ENCODE measurements around the gene SEC23A.
A peak's percentile ranks its signal among the peaks of the same experiment; 100 is the strongest.

Gene SEC23A

DNA sequence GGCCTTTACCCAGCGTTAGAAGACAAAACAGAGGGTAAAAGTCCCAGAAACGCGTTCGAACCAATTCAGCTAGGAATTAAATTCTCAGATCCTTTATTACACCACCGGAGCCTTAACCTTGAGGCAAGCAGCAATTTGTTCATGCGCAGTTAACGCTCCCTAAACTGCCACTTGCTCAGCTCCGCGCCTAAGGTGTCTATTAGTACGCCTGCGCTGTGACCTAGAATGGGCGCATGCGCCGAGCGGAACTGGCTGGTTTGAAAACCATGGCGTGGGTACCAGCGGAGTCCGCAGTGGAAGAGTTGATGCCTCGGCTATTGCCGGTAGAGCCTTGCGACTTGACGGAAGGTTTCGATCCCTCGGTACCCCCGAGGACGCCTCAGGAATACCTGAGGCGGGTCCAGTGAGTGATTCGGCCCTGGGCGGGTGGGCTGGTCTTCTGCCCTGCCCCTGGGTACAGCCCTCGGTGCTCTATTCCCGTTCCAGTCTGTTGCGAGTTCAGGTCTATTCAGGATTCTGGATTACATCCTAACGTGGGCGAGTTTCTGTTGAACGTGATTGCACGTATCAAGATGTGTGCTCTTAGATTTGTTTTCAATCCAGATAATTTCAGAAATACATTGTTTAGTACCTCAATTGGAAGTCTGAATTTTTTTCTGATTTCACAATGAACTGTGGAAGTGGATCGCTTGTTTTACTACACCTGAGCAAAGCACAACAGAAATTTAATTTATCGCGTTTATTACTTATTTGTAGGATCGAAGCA, 11.2 kb upstream of the SEC23A start, which contains the start of gene GEMIN2:
GEMIN2 (plus strand) TSS at position 251 of the 766 bp plus-strand sequence; CDS start at position 267, 16 bp downstream.
- H3K9me3 ChIP-seq (ENCODE audit: insufficient read depth, low read depth, low read length), result no peaks in the 10 kb centered on the region
- peak within 1 kb of the TSS; percentile 3 for H3K27ac ChIP-seq (ENCODE audit: low read depth, low read length)
- H2AFZ ChIP-seq (ENCODE audit: insufficient read depth, low read length, poor library complexity), result peak within 1 kb of the TSS; percentile 82
- H3K27me3 ChIP-seq (ENCODE audit: insufficient read depth, low read length), result no peaks in the 10 kb centered on the region
- H3K23ac ChIP-seq (ENCODE audit: low read length), result no peak within 1 kb of the TSS
- no peaks in the 10 kb centered on the region for H3K79me2 ChIP-seq (ENCODE audit: control insufficient read depth, insufficient read depth, low read length, poor library complexity)
- peak within 1 kb of the TSS; percentile 67 for H4K91ac ChIP-seq (ENCODE audit: low read depth, low read length)
- H4K8ac ChIP-seq (ENCODE audit: low read depth, low read length), result peak within 1 kb of the TSS; percentile 82
- H3K18ac ChIP-seq (ENCODE audit: low read length), result peak within 1 kb of the TSS; percentile 20
- H3K79me1 ChIP-seq (ENCODE audit: low read length), result peaks cover 2% of the 10 kb centered on the region
- no peak within 1 kb of the TSS for H3K4ac ChIP-seq (ENCODE audit: low read depth, low read length)
- H3K4me1 ChIP-seq (ENCODE audit: control insufficient read depth in 1 of 2, insufficient read depth in 2 of 2, low read length in 2 of 2), result no peaks in the 10 kb centered on the region
- peak; percentile 97 to 100 for DNase-seq
- H2AK5ac ChIP-seq (ENCODE audit: low read length), result no peak within 1 kb of the TSS
- H4K12ac ChIP-seq (ENCODE audit: low read depth, low read length), result peak within 1 kb of the TSS; percentile 49
- H2BK5ac ChIP-seq (ENCODE audit: low read depth, low read length, poor library complexity), result no peak within 1 kb of the TSS
- H3K9ac ChIP-seq (ENCODE audit: low read length), result peak within 1 kb of the TSS; percentile 77
- H3K4me2 ChIP-seq (ENCODE audit: low read length), result peak within 1 kb of the TSS; percentile 77
- peak within 1 kb of the TSS; percentile 18 for H2BK120ac ChIP-seq (ENCODE audit: insufficient read depth, low read length, poor library complexity)
- no peak within 1 kb of the TSS for H3K14ac ChIP-seq (ENCODE audit: low read length)
- no peak within 1 kb of the TSS for H2BK12ac ChIP-seq (ENCODE audit: low read length)
- no CpG with 5 or more reads among the region's 40 CpGs for WGBS (ENCODE audit: extremely low coverage, insufficient coverage, insufficient read length)
- H3K4me3 ChIP-seq (ENCODE audit: low read depth, low read length), result peak within 1 kb of the TSS; percentile 89
- H3K36me3 ChIP-seq (ENCODE audit: control insufficient read depth in 1 of 2, insufficient read depth in 2 of 2, low read length in 2 of 2), result peaks cover 1 to 5% of the 10 kb centered on the region in 2 experiments

- H3K4me1 ChIP-seq (ENCODE audit: control insufficient read depth in 1 of 2, insufficient read depth in 2 of 2, low read length in 2 of 2), result no peaks in the 10 kb centered on the region
- no peak overlapping the region for H2AFZ ChIP-seq (ENCODE audit: insufficient read depth, low read length, poor library complexity)
- no peak overlapping the region for H4K91ac ChIP-seq (ENCODE audit: low read depth, low read length)
- peaks cover 2% of the 10 kb centered on the region for H3K79me1 ChIP-seq (ENCODE audit: low read length)
- no peak overlapping the region for H2BK12ac ChIP-seq (ENCODE audit: low read length)
- H3K4ac ChIP-seq (ENCODE audit: low read depth, low read length), result no peak overlapping the region
- H3K4me3 ChIP-seq (ENCODE audit: low read depth, low read length), result no peak overlapping the region
- no peak overlapping the region for H3K23ac ChIP-seq (ENCODE audit: low read length)
- no peak overlapping the region for H3K9ac ChIP-seq (ENCODE audit: low read length)
- H3K36me3 ChIP-seq (ENCODE audit: control insufficient read depth in 1 of 2, insufficient read depth in 2 of 2, low read length in 2 of 2), result peaks cover 1 to 2% of the 10 kb centered on the region in 2 experiments
- WGBS (ENCODE audit: extremely low coverage, insufficient coverage, insufficient read length), result no CpG with 5 or more reads among the region's 3 CpGs
- H3K27me3 ChIP-seq (ENCODE audit: insufficient read depth, low read length), result no peaks in the 10 kb centered on the region
- no peak overlapping the region for H2BK5ac ChIP-seq (ENCODE audit: low read depth, low read length, poor library complexity)
- no peak overlapping the region for H3K18ac ChIP-seq (ENCODE audit: low read length)
- no peaks in the 10 kb centered on the region for H3K79me2 ChIP-seq (ENCODE audit: control insufficient read depth, insufficient read depth, low read length, poor library complexity)
- no peak overlapping the region for H3K27ac ChIP-seq (ENCODE audit: low read depth, low read length)
- H3K4me2 ChIP-seq (ENCODE audit: low read length), result peak overlapping the region; percentile 77
- H4K12ac ChIP-seq (ENCODE audit: low read depth, low read length), result no peak overlapping the region
- no peak overlapping the region for H3K14ac ChIP-seq (ENCODE audit: low read length)
- no peak overlapping the region for H2BK120ac ChIP-seq (ENCODE audit: insufficient read depth, low read length, poor library complexity)
- no peaks in the 10 kb centered on the region for H3K9me3 ChIP-seq (ENCODE audit: insufficient read depth, low read depth, low read length)
- no peak for DNase-seq
- peak overlapping the region; percentile 36 for H4K8ac ChIP-seq (ENCODE audit: low read depth, low read length)
- no peak overlapping the region for H2AK5ac ChIP-seq (ENCODE audit: low read length)
These were observed 10.6 kb upstream of the SEC23A start for GRCh38 chr14:39113685-39114072.

DNA sequence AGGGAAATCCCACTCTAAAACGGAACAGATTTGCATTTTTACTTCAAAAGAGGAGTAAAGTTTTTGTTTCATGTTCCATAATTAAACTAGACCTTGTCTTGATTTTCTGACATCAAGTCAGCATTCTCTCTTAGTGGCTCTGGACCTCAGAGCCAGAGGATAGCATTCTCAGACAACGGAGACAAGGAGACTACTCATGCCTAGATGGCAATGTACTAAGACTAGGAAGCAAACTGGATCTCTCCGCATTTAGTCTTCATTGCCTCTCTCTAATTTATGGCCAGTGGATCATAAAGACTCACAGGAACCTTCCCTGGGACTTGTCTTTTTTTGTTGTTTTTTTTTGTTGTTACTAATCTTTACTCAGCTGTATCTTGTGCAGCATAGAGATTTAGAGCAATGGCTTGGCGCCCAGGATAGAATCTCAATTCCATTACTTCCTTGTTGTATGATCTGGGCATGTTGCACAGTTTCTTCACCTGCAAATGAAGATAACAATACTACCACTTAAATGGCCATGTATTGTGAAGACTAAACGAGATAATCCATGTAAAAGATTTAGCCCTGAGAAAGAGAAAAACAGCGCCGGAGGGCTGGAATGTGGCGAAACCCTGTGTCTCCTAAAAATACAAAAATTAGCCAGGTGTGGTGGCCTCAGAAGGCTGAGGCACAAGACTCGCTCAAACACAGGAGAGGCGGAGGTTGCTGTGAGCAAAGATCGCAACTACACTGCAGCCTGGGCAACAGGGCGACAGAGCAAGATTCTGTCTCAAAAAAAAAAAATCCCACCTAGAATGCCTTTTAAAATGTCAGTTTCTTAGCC, 7.1 kb upstream of the SEC23A start:
- Histone ChIP-seq H4K12ac (ENCODE audit: low read depth, low read length) (no peak overlapping the region), H4K8ac (ENCODE audit: low read depth, low read length) (no peak overlapping the region), H3K4me2 (ENCODE audit: low read length) (no peak overlapping the region), H3K18ac (ENCODE audit: low read length) (no peak overlapping the region), H2BK12ac (ENCODE audit: low read length) (no peak overlapping the region), H2BK5ac (ENCODE audit: low read depth, low read length, poor library complexity) (no peak overlapping the region), H2AK5ac (ENCODE audit: low read length) (no peak overlapping the region), H3K9ac (ENCODE audit: low read length) (no peak overlapping the region), H3K23ac (ENCODE audit: low read length) (no peak overlapping the region), H3K9me3 (ENCODE audit: insufficient read depth, low read depth, low read length) (no peaks in the 10 kb centered on the region), H3K27ac (ENCODE audit: low read depth, low read length) (no peak overlapping the region), H3K4me1 (ENCODE audit: control insufficient read depth in 1 of 2, insufficient read depth in 2 of 2, low read length in 2 of 2) (no peaks in the 10 kb centered on the region), H3K36me3 (ENCODE audit: control insufficient read depth in 1 of 2, insufficient read depth in 2 of 2, low read length in 2 of 2) (no peaks in the 10 kb centered on the region), H2AFZ (ENCODE audit: insufficient read depth, low read length, poor library complexity) (no peak overlapping the region), H4K91ac (ENCODE audit: low read depth, low read length) (no peak overlapping the region), H3K79me2 (ENCODE audit: control insufficient read depth, insufficient read depth, low read length, poor library complexity) (no peaks in the 10 kb centered on the region), H2BK120ac (ENCODE audit: insufficient read depth, low read length, poor library complexity) (no peak overlapping the region), H3K79me1 (ENCODE audit: low read length) (peaks cover 2% of the 10 kb centered on the region), H3K4ac (ENCODE audit: low read depth, low read length) (no peak overlapping the region), H3K4me3 (ENCODE audit: low read depth, low read length) (no peak overlapping the region), H3K27me3 (ENCODE audit: insufficient read depth, low read length) (no peaks in the 10 kb centered on the region), H3K14ac (ENCODE audit: low read length) (no peak overlapping the region)
- no CpG with 5 or more reads among the region's 12 CpGs for WGBS (ENCODE audit: extremely low coverage, insufficient coverage, insufficient read length)
- peak; percentile 71 to 90 for DNase-seq

DNA sequence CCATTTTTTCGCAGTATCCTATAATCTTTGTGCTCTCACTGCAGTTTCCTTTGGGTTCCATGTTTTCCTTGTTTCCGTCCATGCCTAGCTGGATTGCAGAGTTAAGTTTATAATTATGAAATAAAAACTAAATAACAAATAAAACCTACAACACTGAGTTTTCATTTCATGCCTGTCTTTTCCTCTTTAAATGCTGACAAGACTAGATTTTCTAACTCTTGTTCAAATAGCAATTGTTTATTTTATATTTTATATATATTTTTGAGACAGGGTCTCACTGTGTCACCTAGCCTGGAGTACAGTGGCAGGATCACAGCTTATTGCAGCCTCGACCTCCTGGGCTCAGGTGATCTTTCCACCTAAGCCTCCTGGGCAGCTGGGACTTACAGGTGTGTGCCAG, 5.8 kb upstream of the SEC23A start:
- Histone ChIP-seq H2AK5ac (ENCODE audit: low read length) (no peak overlapping the region), H2BK12ac (ENCODE audit: low read length) (no peak overlapping the region), H3K27ac (ENCODE audit: low read depth, low read length) (no peak overlapping the region), H3K79me2 (ENCODE audit: control insufficient read depth, insufficient read depth, low read length, poor library complexity) (no peaks in the 10 kb centered on the region), H3K27me3 (ENCODE audit: insufficient read depth, low read length) (no peaks in the 10 kb centered on the region), H2BK120ac (ENCODE audit: insufficient read depth, low read length, poor library complexity) (no peak overlapping the region), H3K4me3 (ENCODE audit: low read depth, low read length) (no peak overlapping the region), H3K9me3 (ENCODE audit: insufficient read depth, low read depth, low read length) (no peaks in the 10 kb centered on the region), H3K4me2 (ENCODE audit: low read length) (no peak overlapping the region), H4K91ac (ENCODE audit: low read depth, low read length) (no peak overlapping the region), H2AFZ (ENCODE audit: insufficient read depth, low read length, poor library complexity) (no peak overlapping the region), H3K14ac (ENCODE audit: low read length) (no peak overlapping the region), H3K4ac (ENCODE audit: low read depth, low read length) (no peak overlapping the region), H3K79me1 (ENCODE audit: low read length) (no peaks in the 10 kb centered on the region), H3K4me1 (ENCODE audit: control insufficient read depth in 1 of 2, insufficient read depth in 2 of 2, low read length in 2 of 2) (no peaks in the 10 kb centered on the region), H2BK5ac (ENCODE audit: low read depth, low read length, poor library complexity) (no peak overlapping the region), H3K18ac (ENCODE audit: low read length) (no peak overlapping the region), H3K36me3 (ENCODE audit: control insufficient read depth in 1 of 2, insufficient read depth in 2 of 2, low read length in 2 of 2) (no peaks in the 10 kb centered on the region), H4K8ac (ENCODE audit: low read depth, low read length) (no peak overlapping the region), H3K9ac (ENCODE audit: low read length) (no peak overlapping the region), H4K12ac (ENCODE audit: low read depth, low read length) (no peak overlapping the region), H3K23ac (ENCODE audit: low read length) (no peak overlapping the region)
- DNase-seq, result no peak
- no CpG with 5 or more reads among the region's 3 CpGs for WGBS (ENCODE audit: extremely low coverage, insufficient coverage, insufficient read length)

All from trophoblast cell (in vitro differentiated cells and primary cell).